PFSK-1 (cell line): ENCODE measurements around the gene ZNF12.

Experiments used
- FOXP2 ChIP-seq: optimal IDR thresholded peaks from 2 replicates; pipeline ENCODE3; 2011; ENCODE audit warnings: borderline replicate concordance, control low read depth, inconsistent platforms; ENCODE audit not compliant: insufficient read depth; ENCODE audit errors: extremely low read length, extremely low read depth
- POLR2AphosphoS5 ChIP-seq: IDR thresholded peaks from 2 replicates; pipeline ENCODE4 v1.6.1; 2012; ENCODE audit warnings: low read depth, mild to moderate bottlenecking, control low read depth, low read length, moderate library complexity
- SIN3A ChIP-seq: IDR thresholded peaks from 2 replicates; pipeline ENCODE4 v1.6.1; 2012; ENCODE audit warnings: mild to moderate bottlenecking, low read length, moderate library complexity, borderline replicate concordance; ENCODE audit not compliant: insufficient read depth
- TAF1 ChIP-seq: IDR thresholded peaks from 2 replicates; pipeline ENCODE4 v1.6.1; 2012; ENCODE audit warnings: low read length, control low read depth, borderline replicate concordance; ENCODE audit not compliant: insufficient read depth
- TF ChIP-seq, protein P1 (sequence below), 2 experiments: IDR thresholded peaks; 2 replicates each; pipeline versions ENCODE4 v1.6.1 to v1.8.0; 2011 to 2012; ENCODE audit warnings: low read depth in 2 of 2, low read length in 2 of 2, control low read depth in 1 of 2, inconsistent platforms in 1 of 2, mild to moderate bottlenecking in 1 of 2, moderate library complexity in 1 of 2; ENCODE audit not compliant: insufficient read depth in 1 of 2

The ZNF12 gene

DNA sequence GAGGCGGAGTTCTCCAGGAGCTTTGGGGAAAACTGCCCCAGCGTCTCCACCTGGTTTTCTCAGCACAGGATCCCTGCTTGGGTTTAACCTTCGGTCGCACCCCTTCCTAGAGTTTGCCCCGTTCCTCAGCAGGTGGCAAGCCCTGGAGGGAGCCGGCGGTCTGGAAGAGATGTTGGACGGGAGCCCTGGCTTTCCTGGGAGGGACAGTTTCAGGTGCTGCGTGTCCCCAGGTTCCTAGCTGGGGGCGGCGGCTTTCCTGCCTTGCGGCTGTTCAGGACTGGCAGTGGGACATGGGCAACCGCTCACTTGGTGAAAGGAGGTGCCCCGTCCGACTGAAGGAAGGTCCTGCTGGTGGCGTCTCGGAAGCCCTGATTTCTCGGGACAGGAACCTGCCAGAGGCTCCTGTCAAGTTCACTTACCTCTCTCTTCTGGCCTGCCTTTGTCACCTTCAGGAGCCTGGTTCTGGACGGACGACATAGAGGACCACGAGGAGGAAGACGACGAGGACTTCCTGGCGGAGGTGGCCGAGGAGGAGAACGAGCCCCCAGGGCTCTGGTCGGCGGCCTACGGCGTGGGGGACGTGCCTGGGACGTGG lies 54.8 kb downstream of the ZNF12 start:
- TF ChIP-seq SIN3A: no peak
- TF ChIP-seq FOXP2: no peak
- no peak for TF ChIP-seq TAF1
- no peak for TF ChIP-seq POLR2AphosphoS5
- TF ChIP-seq, protein P1, sequence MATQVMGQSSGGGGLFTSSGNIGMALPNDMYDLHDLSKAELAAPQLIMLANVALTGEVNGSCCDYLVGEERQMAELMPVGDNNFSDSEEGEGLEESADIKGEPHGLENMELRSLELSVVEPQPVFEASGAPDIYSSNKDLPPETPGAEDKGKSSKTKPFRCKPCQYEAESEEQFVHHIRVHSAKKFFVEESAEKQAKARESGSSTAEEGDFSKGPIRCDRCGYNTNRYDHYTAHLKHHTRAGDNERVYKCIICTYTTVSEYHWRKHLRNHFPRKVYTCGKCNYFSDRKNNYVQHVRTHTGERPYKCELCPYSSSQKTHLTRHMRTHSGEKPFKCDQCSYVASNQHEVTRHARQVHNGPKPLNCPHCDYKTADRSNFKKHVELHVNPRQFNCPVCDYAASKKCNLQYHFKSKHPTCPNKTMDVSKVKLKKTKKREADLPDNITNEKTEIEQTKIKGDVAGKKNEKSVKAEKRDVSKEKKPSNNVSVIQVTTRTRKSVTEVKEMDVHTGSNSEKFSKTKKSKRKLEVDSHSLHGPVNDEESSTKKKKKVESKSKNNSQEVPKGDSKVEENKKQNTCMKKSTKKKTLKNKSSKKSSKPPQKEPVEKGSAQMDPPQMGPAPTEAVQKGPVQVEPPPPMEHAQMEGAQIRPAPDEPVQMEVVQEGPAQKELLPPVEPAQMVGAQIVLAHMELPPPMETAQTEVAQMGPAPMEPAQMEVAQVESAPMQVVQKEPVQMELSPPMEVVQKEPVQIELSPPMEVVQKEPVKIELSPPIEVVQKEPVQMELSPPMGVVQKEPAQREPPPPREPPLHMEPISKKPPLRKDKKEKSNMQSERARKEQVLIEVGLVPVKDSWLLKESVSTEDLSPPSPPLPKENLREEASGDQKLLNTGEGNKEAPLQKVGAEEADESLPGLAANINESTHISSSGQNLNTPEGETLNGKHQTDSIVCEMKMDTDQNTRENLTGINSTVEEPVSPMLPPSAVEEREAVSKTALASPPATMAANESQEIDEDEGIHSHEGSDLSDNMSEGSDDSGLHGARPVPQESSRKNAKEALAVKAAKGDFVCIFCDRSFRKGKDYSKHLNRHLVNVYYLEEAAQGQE (IDR thresholded peaks at IDR 0.05; ENCODE audit: insufficient read depth in 1 of 2, low read depth in 2 of 2, low read length in 2 of 2): no peak

DNA sequence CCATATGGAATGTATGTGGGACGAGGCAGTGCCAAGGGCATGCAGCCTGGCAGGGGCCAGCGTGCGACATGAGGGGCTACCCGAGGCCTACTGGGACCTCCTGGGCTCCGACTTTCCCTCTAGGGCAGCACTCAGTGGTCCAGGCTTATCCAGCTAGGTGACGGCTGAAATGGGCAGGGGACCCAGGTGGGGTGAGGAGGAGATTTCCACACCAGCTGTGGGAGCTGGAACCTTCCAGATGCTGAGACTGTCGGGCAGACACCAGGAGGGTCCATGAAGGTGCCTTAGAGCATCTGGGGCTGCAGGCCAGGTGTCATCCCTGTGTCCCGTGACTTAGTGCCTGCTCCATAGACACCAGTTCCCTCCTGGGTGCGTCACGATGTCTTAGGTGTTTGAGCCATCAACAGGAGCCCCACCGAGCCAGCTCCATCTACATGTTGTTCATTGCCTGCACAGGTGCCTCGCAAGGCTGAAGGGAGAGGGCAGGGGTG lies 56.2 kb downstream of the ZNF12 start:
- TF ChIP-seq POLR2AphosphoS5 (no peak), TAF1 (no peak), FOXP2 (no peak), SIN3A (no peak)
- TF ChIP-seq, protein P1 (IDR thresholded peaks at IDR 0.05; ENCODE audit: insufficient read depth in 1 of 2, low read depth in 2 of 2, low read length in 2 of 2): no peak

DNA sequence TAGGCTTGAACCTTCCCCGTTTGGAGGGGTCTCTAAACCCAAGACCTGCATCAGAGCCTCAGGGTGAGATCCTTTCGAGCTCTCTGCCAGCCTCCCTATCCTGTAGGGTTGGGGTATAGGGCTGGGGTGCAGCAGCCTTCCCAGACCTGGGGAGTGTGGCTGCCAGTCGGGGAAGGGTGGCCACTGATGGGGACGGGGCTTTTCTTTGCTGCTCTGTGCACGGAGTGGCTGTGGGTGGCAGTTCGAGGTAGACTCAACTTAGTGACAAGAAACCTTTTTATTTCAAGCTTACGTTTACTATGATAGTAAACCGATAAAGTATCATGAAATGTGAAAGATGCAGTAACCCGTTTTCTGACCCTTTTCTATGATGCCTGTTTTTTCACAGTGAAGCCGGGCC lies 56.7 kb downstream of the ZNF12 start:
- TF ChIP-seq FOXP2 (no peak), SIN3A (no peak), TAF1 (no peak)

DNA sequence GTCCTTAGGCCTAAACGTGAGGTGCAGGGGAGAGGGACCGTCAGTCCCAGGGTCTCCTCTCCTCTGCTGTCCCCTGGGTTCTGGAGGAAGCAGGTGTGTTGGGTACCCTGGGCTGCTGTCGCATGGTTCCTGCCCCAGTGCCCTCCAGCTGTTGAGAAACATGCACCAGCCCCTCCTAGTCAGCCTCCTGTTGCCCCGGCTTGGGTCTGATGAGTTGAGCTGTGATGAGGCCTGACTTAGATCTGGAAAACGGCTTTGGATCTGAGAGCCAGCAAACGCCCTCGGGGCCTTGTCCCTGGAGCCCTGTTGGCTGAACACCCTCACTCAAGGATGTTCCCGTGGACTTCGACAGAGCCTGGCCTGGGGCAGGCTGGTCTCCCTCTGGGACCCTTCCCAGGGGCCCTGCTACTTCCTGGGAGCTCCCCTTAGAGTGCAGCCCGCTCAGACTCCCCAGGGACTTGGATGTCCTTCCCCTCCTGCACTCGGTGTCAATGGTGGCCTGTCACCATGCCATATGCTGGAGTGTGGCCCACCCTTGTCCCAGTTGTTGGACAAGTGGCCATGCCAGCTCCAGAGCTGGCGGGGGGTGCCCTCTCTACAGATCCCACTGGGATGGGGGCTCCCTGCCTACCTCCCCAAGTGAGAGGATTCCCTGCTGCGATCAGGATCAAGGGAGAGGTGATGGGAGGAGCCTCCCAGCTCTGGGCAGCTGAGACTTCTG lies 57.3 kb downstream of the ZNF12 start:
- TF ChIP-seq, protein P1 (IDR thresholded peaks at IDR 0.05; ENCODE audit: insufficient read depth in 1 of 2, low read depth in 2 of 2, low read length in 2 of 2): no peak
- TF ChIP-seq FOXP2 (no peak), TAF1 (no peak), POLR2AphosphoS5 (no peak), SIN3A (no peak)

DNA sequence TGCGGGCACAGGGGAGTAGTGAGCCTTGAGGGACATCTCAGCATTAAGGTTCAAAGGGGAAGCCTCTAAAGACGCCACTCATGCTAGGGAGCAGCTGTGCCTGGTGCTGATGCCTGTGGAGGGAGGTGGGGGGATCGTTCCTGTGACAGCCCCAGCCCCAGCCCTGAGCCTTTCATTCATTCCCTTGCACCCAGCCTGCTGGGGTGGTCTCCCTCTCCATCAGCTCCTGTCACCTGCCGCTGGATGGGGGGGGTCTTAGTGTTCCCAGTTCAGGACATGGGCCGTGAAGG lies 58.0 kb downstream of the ZNF12 start:
- TF ChIP-seq FOXP2 (no peak), SIN3A (no peak), POLR2AphosphoS5 (no peak), TAF1 (no peak)
- TF ChIP-seq, protein P1 (IDR thresholded peaks at IDR 0.05; ENCODE audit: insufficient read depth in 1 of 2, low read depth in 2 of 2, low read length in 2 of 2): no peak
